ENCODE data around the gene GPR180. TPM values are rescaled to one million over a fixed set of nuclear protein-coding genes. Genes with fewer than 3 reads are reported as not detected.

The GPR180 gene
- polyA plus RNA-seq, 2 of the 4 experiments (the other 2 are of a cell fraction), result 3.6 to 7.8 TPM

DNA sequence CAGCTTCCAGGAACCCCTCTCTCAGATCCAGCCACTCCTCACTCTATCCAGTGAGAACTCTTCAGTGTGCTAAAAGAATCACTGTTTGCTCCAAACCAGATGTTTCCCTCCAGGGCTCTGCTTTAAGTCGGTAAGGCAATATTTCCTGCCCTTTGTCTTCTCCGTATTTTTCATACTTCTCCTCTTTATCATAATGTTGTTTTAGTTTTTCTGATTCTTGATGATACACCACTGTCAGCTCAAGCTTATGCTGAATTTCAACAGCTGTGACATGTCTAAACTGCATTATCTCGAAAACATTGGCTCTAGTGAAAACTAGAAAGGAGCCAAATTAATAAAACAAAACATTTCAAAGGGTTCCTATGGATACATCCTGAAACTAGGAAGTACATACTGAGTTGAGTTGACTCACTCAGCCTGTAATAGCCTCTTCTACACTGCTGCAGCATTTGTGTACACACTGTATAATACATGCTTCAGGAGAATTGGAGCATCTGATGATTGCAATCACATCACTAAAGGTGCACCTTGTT lies 39.8 kb downstream of the GPR180 start (continued):
- TF ChIP-seq, protein P1, sequence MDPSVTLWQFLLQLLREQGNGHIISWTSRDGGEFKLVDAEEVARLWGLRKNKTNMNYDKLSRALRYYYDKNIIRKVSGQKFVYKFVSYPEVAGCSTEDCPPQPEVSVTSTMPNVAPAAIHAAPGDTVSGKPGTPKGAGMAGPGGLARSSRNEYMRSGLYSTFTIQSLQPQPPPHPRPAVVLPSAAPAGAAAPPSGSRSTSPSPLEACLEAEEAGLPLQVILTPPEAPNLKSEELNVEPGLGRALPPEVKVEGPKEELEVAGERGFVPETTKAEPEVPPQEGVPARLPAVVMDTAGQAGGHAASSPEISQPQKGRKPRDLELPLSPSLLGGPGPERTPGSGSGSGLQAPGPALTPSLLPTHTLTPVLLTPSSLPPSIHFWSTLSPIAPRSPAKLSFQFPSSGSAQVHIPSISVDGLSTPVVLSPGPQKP (IDR thresholded peaks at IDR 0.05; ENCODE audit: low read depth, low read length), result no peak

DNA sequence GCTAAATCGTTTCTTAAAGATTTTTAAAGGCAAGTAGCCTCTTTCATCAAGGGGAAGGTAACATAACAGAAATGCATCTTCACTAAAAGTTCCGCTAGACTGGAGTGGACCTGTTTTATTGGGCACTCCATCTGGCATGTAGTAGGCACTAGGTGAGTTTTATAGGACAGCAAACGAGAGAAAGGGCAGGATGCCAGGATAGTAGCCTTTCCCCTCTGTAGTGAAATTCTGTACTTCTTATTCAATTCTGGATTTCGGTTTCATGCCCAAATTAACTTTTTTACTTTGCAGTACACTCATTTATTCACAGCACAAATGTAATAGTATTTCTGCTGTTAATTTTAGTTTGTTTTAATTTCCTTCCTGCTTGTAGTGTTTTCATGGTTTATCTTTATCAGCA lies 45.2 kb downstream of the GPR180 start:
- no peak for TF ChIP-seq SMC3 (IDR thresholded peaks at IDR 0.05)
- TF ChIP-seq ZC3H11A (IDR thresholded peaks at IDR 0.05), result no peak
- no peak for TF ChIP-seq JUNB (IDR thresholded peaks at IDR 0.05)
- no peak for TF ChIP-seq CEBPB (IDR thresholded peaks at IDR 0.05)
- no peak for TF ChIP-seq EP300 (IDR thresholded peaks at IDR 0.05)
- no peak for TF ChIP-seq FOSL2 (IDR thresholded peaks at IDR 0.05)
- no peak for TF ChIP-seq FOSL2 (CRISPR knock-in tag; IDR thresholded peaks at IDR 0.05)
- TF ChIP-seq BHLHE40 (IDR thresholded peaks at IDR 0.05; ENCODE audit: low read depth, low read length), result no peak
- Histone ChIP-seq H3K27ac (no peak overlapping the region), H3K4me1 (no peaks in the 10 kb centered on the region), H3K9me3 (no peaks in the 10 kb centered on the region), H3K4me2 (no peak overlapping the region), H3K4me3 (no peak overlapping the region)
- DNase-seq (ENCODE audit: low read depth in 1 of 2, low spot score in 1 of 2) (no peak), ATAC-seq (no peak), FAIRE-seq (no peak)
- ChIA-PET POLR2A (no interaction called here), CTCF (no interaction called here)
- 47% methylated on average over 4 of the region's 4 CpGs for WGBS (ENCODE audit: missing lambda C conversion rate)

DNA sequence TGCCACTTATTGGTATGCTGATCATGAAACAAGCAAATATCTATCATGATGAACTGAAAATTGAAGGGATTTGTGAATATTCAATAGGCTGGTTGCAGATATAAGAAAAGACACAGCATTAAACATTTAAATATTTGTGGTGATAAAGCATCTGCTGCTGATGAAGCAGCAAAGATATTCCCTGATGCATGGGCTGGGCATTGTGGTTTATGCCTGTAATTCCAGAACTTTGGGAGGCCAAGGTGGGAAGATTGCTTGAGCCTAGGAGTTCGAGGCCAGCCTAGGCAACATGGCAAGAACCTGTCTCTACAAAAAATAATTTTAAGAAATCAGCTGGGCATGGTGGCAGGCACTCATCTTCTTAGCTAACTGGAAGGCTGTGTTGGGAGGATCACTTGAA lies 54.5 kb downstream of the GPR180 start:
- CTCF ChIA-PET, result interaction anchor here (1.4 kb wide), 1 partner anchor 8 kb away, joined by 3 read pairs; no protein-coding TSS in a partner anchor
- FAIRE-seq, result no peak

DNA sequence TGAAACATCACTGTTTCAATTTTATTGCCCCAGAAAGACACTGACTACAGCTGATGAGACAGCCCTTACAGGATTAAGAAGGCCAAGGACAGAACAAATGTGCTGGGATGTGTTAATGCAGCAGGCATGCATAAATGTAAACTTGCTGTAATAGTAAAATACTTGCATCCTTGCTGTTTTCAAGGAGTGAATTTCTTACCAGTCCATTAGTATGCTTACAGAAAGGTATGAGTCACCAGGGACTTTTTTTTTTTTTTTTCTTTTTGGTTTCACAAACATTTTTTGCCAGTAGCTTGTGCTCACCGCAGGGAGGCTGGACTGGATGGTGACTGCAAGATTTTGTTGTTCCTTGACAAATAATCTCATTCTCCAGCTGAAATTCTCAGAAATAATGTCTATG lies 55.1 kb downstream of the GPR180 start:
- H3K27ac ChIP-seq, result no peak overlapping the region
- H3K9me3 ChIP-seq, result no peaks in the 10 kb centered on the region
- WGBS (ENCODE audit: missing lambda C conversion rate), result 0% methylated on average over 1 of the region's 1 CpG
- H3K4me1 ChIP-seq, result peaks cover 12% of the 10 kb centered on the region; the same call in 2 of the 3 replicates
- DNase-seq (ENCODE audit: low read depth in 1 of 2, low spot score in 1 of 2) (peak; percentile 10 to 35), ATAC-seq (peak; percentile 70), FAIRE-seq (no peak)
- H3K4me3 ChIP-seq, result no peak overlapping the region
- H3K4me2 ChIP-seq, result peak overlapping the region; percentile 42
- ChIA-PET POLR2A (no interaction called here), CTCF (interaction anchor here (0.7 to 1.4 kb wide), 2 partner anchors 9 to 822 kb away, joined by 3 read pairs; no protein-coding TSS in a partner anchor)
- TF ChIP-seq FOSL2 (IDR thresholded peaks at IDR 0.05), result no peak
- peak; percentile 69 for TF ChIP-seq FOSL2 (CRISPR knock-in tag; IDR thresholded peaks at IDR 0.05)
- no peak for TF ChIP-seq HOXB5 (CRISPR knock-in tag; IDR thresholded peaks at IDR 0.05)
- no peak for TF ChIP-seq GATA3 (IDR thresholded peaks at IDR 0.05; ENCODE audit: borderline replicate concordance)
- no peak for TF ChIP-seq RCOR1 (IDR thresholded peaks at IDR 0.05; ENCODE audit: low read depth, low read length)

More for the DNA sequence above, 54.5 kb downstream of the GPR180 start:
- no peak overlapping the region for H3K4me3 ChIP-seq
- no peak for DNase-seq (ENCODE audit: low read depth in 1 of 2, low spot score in 1 of 2)
- H3K4me1 ChIP-seq, result peaks cover 12% of the 10 kb centered on the region; the same call in 2 of the 3 replicates
- no peak overlapping the region for H3K27ac ChIP-seq
- no peaks in the 10 kb centered on the region for H3K9me3 ChIP-seq
- no peak for ATAC-seq
- WGBS (ENCODE audit: missing lambda C conversion rate), result 91% methylated on average over 1 of the region's 1 CpG
- no peak for TF ChIP-seq SMC3 (IDR thresholded peaks at IDR 0.05)
- POLR2A ChIA-PET, result no interaction called here
- no peak overlapping the region; the same call in 2 of the 3 replicates for H3K4me2 ChIP-seq

DNA sequence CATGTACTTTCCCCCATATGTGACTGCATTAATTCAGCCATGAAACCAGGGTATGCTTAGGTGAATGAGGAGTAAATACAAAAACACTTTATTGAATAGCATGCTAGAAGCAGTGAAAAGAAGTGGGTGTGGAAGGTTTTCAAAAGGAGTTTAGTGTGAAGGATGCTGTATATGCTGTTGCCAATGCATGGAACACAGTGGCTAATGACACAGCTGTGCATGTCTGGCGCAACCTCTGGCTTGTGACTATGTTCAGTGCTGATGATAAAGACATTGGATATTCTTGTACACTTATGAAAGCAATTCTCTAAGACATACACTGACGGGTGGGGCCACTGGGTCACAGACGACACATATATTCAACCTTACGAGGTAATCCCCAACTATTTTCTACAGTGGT lies 55.5 kb downstream of the GPR180 start:
- CTCF ChIA-PET, result interaction anchor here (0.7 to 1.4 kb wide), 2 partner anchors 9 to 821 kb away, joined by 3 read pairs; no protein-coding TSS in a partner anchor

More for the DNA sequence above, 55.5 kb downstream of the GPR180 start:
- peak overlapping the region; percentile 42; the same call in 1 of the 3 replicates for H3K4me2 ChIP-seq
- peak in 1 of 2 experiments; percentile 43; a peak in 2 of 6 replicates for ATAC-seq
- no peak overlapping the region for H3K4me3 ChIP-seq
- FAIRE-seq, result no peak
- DNase-seq (ENCODE audit: low read depth in 1 of 2, low spot score in 1 of 2), result no peak
- 76% methylated on average over 4 of the region's 4 CpGs for WGBS (ENCODE audit: missing lambda C conversion rate)
- POLR2A ChIA-PET, result no interaction called here
- H3K4me1 ChIP-seq, result peaks cover 12% of the 10 kb centered on the region; the same call in 2 of the 3 replicates
- no peaks in the 10 kb centered on the region for H3K9me3 ChIP-seq
- TF ChIP-seq GATA3 (IDR thresholded peaks at IDR 0.05; ENCODE audit: borderline replicate concordance) (no peak), ZC3H11A (IDR thresholded peaks at IDR 0.05) (no peak), NFE2L2 (conservative IDR thresholded peaks at IDR 0.05; ENCODE audit: low read length) (no peak), BHLHE40 (IDR thresholded peaks at IDR 0.05; ENCODE audit: low read depth, low read length) (no peak), HOXB13 (CRISPR knock-in tag; IDR thresholded peaks at IDR 0.05; ENCODE audit: low read depth) (no peak), CEBPB (IDR thresholded peaks at IDR 0.05) (no peak), HOXB5 (CRISPR knock-in tag; IDR thresholded peaks at IDR 0.05) (no peak), FOXS1 (CRISPR knock-in tag; IDR thresholded peaks at IDR 0.05) (no peak), RFX5 (IDR thresholded peaks at IDR 0.05) (no peak), HEYL (CRISPR knock-in tag; IDR thresholded peaks at IDR 0.05) (no peak), ZNF302 (CRISPR knock-in tag; IDR thresholded peaks at IDR 0.05) (no peak)
- TF ChIP-seq, protein P2, sequence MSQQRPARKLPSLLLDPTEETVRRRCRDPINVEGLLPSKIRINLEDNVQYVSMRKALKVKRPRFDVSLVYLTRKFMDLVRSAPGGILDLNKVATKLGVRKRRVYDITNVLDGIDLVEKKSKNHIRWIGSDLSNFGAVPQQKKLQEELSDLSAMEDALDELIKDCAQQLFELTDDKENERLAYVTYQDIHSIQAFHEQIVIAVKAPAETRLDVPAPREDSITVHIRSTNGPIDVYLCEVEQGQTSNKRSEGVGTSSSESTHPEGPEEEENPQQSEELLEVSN (IDR thresholded peaks at IDR 0.05; ENCODE audit: borderline replicate concordance, low read depth), result no peak
- TF ChIP-seq, protein P3, sequence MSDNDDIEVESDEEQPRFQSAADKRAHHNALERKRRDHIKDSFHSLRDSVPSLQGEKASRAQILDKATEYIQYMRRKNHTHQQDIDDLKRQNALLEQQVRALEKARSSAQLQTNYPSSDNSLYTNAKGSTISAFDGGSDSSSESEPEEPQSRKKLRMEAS (IDR thresholded peaks at IDR 0.05), result no peak
- TF ChIP-seq, protein P4, sequence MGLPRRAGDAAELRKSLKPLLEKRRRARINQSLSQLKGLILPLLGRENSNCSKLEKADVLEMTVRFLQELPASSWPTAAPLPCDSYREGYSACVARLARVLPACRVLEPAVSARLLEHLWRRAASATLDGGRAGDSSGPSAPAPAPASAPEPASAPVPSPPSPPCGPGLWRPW (IDR thresholded peaks at IDR 0.05), result no peak
- TF ChIP-seq, protein P5, sequence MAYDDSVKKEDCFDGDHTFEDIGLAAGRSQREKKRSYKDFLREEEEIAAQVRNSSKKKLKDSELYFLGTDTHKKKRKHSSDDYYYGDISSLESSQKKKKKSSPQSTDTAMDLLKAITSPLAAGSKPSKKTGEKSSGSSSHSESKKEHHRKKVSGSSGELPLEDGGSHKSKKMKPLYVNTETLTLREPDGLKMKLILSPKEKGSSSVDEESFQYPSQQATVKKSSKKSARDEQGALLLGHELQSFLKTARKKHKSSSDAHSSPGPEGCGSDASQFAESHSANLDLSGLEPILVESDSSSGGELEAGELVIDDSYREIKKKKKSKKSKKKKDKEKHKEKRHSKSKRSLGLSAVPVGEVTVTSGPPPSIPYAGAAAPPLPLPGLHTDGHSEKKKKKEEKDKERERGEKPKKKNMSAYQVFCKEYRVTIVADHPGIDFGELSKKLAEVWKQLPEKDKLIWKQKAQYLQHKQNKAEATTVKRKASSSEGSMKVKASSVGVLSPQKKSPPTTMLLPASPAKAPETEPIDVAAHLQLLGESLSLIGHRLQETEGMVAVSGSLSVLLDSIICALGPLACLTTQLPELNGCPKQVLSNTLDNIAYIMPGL (CRISPR knock-in tag; IDR thresholded peaks at IDR 0.05; ENCODE audit: borderline replicate concordance), result no peak
- no peak overlapping the region for H3K27ac ChIP-seq
